ENCODE results near the gene MLIP.

MLIP gene

DNA sequence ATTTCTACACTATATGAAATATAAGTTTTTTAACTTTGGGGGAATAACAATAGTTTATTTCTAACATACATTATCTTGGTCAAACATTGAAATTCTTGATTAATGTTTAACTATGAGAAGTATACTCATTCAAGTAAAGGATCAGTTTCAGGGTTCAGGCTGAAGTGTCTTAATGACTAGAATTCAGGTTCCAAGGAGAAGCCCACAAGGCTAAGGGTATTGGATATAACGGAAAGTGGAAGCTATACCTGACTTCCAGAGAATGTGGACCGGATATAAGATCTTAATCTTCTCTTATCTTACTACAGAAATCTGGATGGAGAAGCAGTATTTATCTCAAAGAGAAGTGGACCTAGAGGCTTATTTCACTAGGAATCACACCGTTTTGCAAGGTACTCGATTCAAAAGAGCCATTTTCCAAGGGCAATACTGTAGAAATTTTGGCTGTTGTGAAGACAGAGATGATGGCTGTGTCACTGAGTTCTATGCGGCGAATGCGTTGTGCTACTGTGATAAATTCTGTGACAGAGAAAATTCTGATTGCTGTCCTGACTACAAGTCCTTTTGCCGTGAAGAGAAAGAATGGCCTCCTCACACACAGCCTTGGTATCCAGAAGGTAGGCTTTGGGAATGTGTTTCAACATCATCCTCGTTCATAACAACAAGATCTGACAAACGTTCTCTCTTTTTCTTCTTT is 197.2 kb downstream of the MLIP start, which contains the start of gene TINAG:
Gene TINAG, plus strand, starts transcription at position 153 of the 697 bp plus-strand sequence. Its CDS starts 110 bp downstream, at position 263.
- no peaks in the 10 kb centered on the region for H3K27me3 ChIP-seq (ENCODE audit: insufficient read depth, low read length)
- no peak within 1 kb of the TSS for H2BK120ac ChIP-seq (ENCODE audit: insufficient read depth, low read length, poor library complexity)
- no peak within 1 kb of the TSS for H3K4ac ChIP-seq (ENCODE audit: low read depth, low read length)
- H3K9ac ChIP-seq (ENCODE audit: low read length), result no peak within 1 kb of the TSS
- peak within 1 kb of the TSS; percentile 28 for H4K8ac ChIP-seq (ENCODE audit: low read depth, low read length)
- no peaks in the 10 kb centered on the region for H3K36me3 ChIP-seq (ENCODE audit: control insufficient read depth in 1 of 2, insufficient read depth in 2 of 2, low read length in 2 of 2)
- H3K18ac ChIP-seq (ENCODE audit: low read length), result no peak within 1 kb of the TSS
- no peak within 1 kb of the TSS for H3K14ac ChIP-seq (ENCODE audit: low read length)
- no peak within 1 kb of the TSS for H3K23ac ChIP-seq (ENCODE audit: low read length)
- no peak within 1 kb of the TSS for H2BK12ac ChIP-seq (ENCODE audit: low read length)
- H4K91ac ChIP-seq (ENCODE audit: low read depth, low read length), result no peak within 1 kb of the TSS
- H3K4me3 ChIP-seq (ENCODE audit: low read depth, low read length), result no peak within 1 kb of the TSS
- DNase-seq, result no peak
- WGBS (ENCODE audit: extremely low coverage, insufficient coverage, insufficient read length), result no CpG with 5 or more reads among the region's 10 CpGs
- H2AFZ ChIP-seq (ENCODE audit: insufficient read depth, low read length, poor library complexity), result no peak within 1 kb of the TSS
- H2AK5ac ChIP-seq (ENCODE audit: low read length), result no peak within 1 kb of the TSS
- no peak within 1 kb of the TSS for H2BK5ac ChIP-seq (ENCODE audit: low read depth, low read length, poor library complexity)
- H3K79me2 ChIP-seq (ENCODE audit: control insufficient read depth, insufficient read depth, low read length, poor library complexity), result no peaks in the 10 kb centered on the region
- no peaks in the 10 kb centered on the region for H3K79me1 ChIP-seq (ENCODE audit: low read length)
- H4K12ac ChIP-seq (ENCODE audit: low read depth, low read length), result no peak within 1 kb of the TSS
- no peak within 1 kb of the TSS for H3K27ac ChIP-seq (ENCODE audit: low read depth, low read length)
- no peak within 1 kb of the TSS for H3K4me2 ChIP-seq (ENCODE audit: low read length)
- H3K4me1 ChIP-seq (ENCODE audit: control insufficient read depth in 1 of 2, insufficient read depth in 2 of 2, low read length in 2 of 2), result no peaks in the 10 kb centered on the region
- H3K9me3 ChIP-seq (ENCODE audit: insufficient read depth, low read depth, low read length), result no peaks in the 10 kb centered on the region

DNA sequence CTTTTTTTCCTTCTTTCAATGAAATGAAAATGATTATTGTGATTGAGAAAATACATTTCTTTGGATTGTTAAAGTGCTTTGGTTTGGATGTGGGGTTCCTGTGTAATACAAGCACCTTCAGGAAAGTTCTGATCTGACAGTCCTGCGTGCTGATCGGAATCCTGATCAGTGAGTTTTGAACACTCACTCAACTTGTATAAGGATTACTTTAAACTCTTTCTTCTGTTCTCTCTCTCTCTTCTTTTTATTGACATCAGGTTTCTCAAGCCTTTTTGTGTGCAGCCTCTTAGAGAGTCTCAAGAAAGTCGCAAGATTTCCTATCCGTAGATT is 197.7 kb downstream of the MLIP start:
- no peak overlapping the region for H2AFZ ChIP-seq (ENCODE audit: insufficient read depth, low read length, poor library complexity)
- H3K9ac ChIP-seq (ENCODE audit: low read length), result no peak overlapping the region
- no peaks in the 10 kb centered on the region for H3K79me2 ChIP-seq (ENCODE audit: control insufficient read depth, insufficient read depth, low read length, poor library complexity)
- no peak overlapping the region for H3K4ac ChIP-seq (ENCODE audit: low read depth, low read length)
- H3K4me2 ChIP-seq (ENCODE audit: low read length), result no peak overlapping the region
- no peak overlapping the region for H3K4me3 ChIP-seq (ENCODE audit: low read depth, low read length)
- no peak overlapping the region for H3K27ac ChIP-seq (ENCODE audit: low read depth, low read length)
- no peak overlapping the region for H3K18ac ChIP-seq (ENCODE audit: low read length)
- no peaks in the 10 kb centered on the region for H3K36me3 ChIP-seq (ENCODE audit: control insufficient read depth in 1 of 2, insufficient read depth in 2 of 2, low read length in 2 of 2)
- H2BK120ac ChIP-seq (ENCODE audit: insufficient read depth, low read length, poor library complexity), result no peak overlapping the region
- H3K27me3 ChIP-seq (ENCODE audit: insufficient read depth, low read length), result no peaks in the 10 kb centered on the region
- no peaks in the 10 kb centered on the region for H3K79me1 ChIP-seq (ENCODE audit: low read length)
- no peak overlapping the region for H2BK12ac ChIP-seq (ENCODE audit: low read length)
- no peak overlapping the region for H4K91ac ChIP-seq (ENCODE audit: low read depth, low read length)
- DNase-seq, result peak in 1 of 2 donors; percentile 1
- H3K23ac ChIP-seq (ENCODE audit: low read length), result no peak overlapping the region
- no peak overlapping the region for H4K8ac ChIP-seq (ENCODE audit: low read depth, low read length)
- WGBS (ENCODE audit: extremely low coverage, insufficient coverage, insufficient read length), result no CpG with 5 or more reads among the region's 4 CpGs
- H3K14ac ChIP-seq (ENCODE audit: low read length), result no peak overlapping the region
- no peaks in the 10 kb centered on the region for H3K4me1 ChIP-seq (ENCODE audit: control insufficient read depth in 1 of 2, insufficient read depth in 2 of 2, low read length in 2 of 2)
- H2BK5ac ChIP-seq (ENCODE audit: low read depth, low read length, poor library complexity), result no peak overlapping the region
- no peaks in the 10 kb centered on the region for H3K9me3 ChIP-seq (ENCODE audit: insufficient read depth, low read depth, low read length)
- H4K12ac ChIP-seq (ENCODE audit: low read depth, low read length), result no peak overlapping the region
- no peak overlapping the region for H2AK5ac ChIP-seq (ENCODE audit: low read length)

DNA sequence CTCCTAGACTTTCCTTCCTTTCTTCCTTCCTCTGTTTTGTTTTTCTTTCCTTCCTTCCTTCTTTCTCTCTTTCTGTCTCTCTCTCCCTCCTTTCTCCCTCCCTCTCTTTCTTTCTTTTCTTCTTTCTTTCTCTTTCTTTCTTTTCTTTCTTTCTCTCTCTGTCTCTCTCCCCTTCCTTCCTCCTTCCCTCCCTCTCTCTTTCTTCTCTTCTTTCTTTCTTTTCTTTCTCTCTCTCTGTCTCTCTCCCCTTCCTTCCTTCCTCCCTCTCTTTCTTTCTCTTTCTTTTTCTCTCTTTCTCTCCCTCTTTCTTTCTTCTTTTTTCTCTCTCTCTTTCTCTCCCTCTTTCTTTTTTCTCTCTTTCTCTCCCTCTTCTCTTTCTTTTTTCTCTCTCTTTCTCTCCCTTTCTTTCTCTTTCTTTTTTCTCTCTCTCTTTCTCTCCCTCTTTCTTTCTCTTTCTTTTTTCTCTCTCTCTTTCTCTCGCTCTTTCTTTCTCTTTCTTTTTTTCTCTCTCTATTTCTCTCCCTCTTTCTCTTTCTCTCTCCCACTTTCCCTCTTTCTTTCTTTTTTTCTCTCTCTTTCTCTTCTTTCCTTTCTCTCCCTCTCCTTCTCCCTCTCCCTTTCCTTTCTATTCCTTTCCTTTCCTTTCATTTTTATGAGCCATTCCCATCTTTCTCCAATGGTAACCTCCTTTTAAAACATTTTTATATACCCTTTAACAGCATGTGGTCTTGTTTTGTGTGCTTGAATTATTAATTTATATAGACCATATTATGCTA is 199.3 kb downstream of the MLIP start:
- Histone ChIP-seq H2AK5ac (ENCODE audit: low read length) (no peak overlapping the region), H3K14ac (ENCODE audit: low read length) (no peak overlapping the region), H3K4me1 (ENCODE audit: control insufficient read depth in 1 of 2, insufficient read depth in 2 of 2, low read length in 2 of 2) (no peaks in the 10 kb centered on the region), H3K4me3 (ENCODE audit: low read depth, low read length) (no peak overlapping the region), H4K12ac (ENCODE audit: low read depth, low read length) (no peak overlapping the region), H2BK120ac (ENCODE audit: insufficient read depth, low read length, poor library complexity) (no peak overlapping the region), H3K79me1 (ENCODE audit: low read length) (no peaks in the 10 kb centered on the region), H4K91ac (ENCODE audit: low read depth, low read length) (no peak overlapping the region), H3K23ac (ENCODE audit: low read length) (no peak overlapping the region), H3K4me2 (ENCODE audit: low read length) (no peak overlapping the region), H2BK5ac (ENCODE audit: low read depth, low read length, poor library complexity) (no peak overlapping the region), H3K9ac (ENCODE audit: low read length) (no peak overlapping the region), H4K8ac (ENCODE audit: low read depth, low read length) (no peak overlapping the region), H3K27me3 (ENCODE audit: insufficient read depth, low read length) (no peaks in the 10 kb centered on the region), H2AFZ (ENCODE audit: insufficient read depth, low read length, poor library complexity) (no peak overlapping the region), H2BK12ac (ENCODE audit: low read length) (no peak overlapping the region), H3K36me3 (ENCODE audit: control insufficient read depth in 1 of 2, insufficient read depth in 2 of 2, low read length in 2 of 2) (no peaks in the 10 kb centered on the region), H3K9me3 (ENCODE audit: insufficient read depth, low read depth, low read length) (no peaks in the 10 kb centered on the region), H3K18ac (ENCODE audit: low read length) (no peak overlapping the region), H3K4ac (ENCODE audit: low read depth, low read length) (no peak overlapping the region), H3K79me2 (ENCODE audit: control insufficient read depth, insufficient read depth, low read length, poor library complexity) (no peaks in the 10 kb centered on the region), H3K27ac (ENCODE audit: low read depth, low read length) (no peak overlapping the region)
- WGBS (ENCODE audit: extremely low coverage, insufficient coverage, insufficient read length), result no CpG with 5 or more reads among the region's 1 CpG
- no peak for DNase-seq

GRCh38 chr6:54315656-54316055 is 204.4 kb downstream of the MLIP start:
- H3K14ac ChIP-seq (ENCODE audit: low read length), result no peak overlapping the region
- no peak overlapping the region for H4K12ac ChIP-seq (ENCODE audit: low read depth, low read length)
- no peaks in the 10 kb centered on the region for H3K36me3 ChIP-seq (ENCODE audit: control insufficient read depth in 1 of 2, insufficient read depth in 2 of 2, low read length in 2 of 2)
- H3K4ac ChIP-seq (ENCODE audit: low read depth, low read length), result no peak overlapping the region
- H4K8ac ChIP-seq (ENCODE audit: low read depth, low read length), result no peak overlapping the region
- no peak overlapping the region for H3K18ac ChIP-seq (ENCODE audit: low read length)
- no peak overlapping the region for H3K9ac ChIP-seq (ENCODE audit: low read length)
- H3K27me3 ChIP-seq (ENCODE audit: insufficient read depth, low read length), result no peaks in the 10 kb centered on the region
- H2AFZ ChIP-seq (ENCODE audit: insufficient read depth, low read length, poor library complexity), result no peak overlapping the region
- H2BK12ac ChIP-seq (ENCODE audit: low read length), result no peak overlapping the region
- no peak overlapping the region for H3K4me2 ChIP-seq (ENCODE audit: low read length)
- H3K23ac ChIP-seq (ENCODE audit: low read length), result no peak overlapping the region
- H3K4me3 ChIP-seq (ENCODE audit: low read depth, low read length), result no peak overlapping the region
- no peak overlapping the region for H2AK5ac ChIP-seq (ENCODE audit: low read length)
- H3K9me3 ChIP-seq (ENCODE audit: insufficient read depth, low read depth, low read length), result no peaks in the 10 kb centered on the region
- H2BK120ac ChIP-seq (ENCODE audit: insufficient read depth, low read length, poor library complexity), result no peak overlapping the region
- no peak overlapping the region for H4K91ac ChIP-seq (ENCODE audit: low read depth, low read length)
- no CpG with 5 or more reads among the region's 4 CpGs for WGBS (ENCODE audit: extremely low coverage, insufficient coverage, insufficient read length)
- no peaks in the 10 kb centered on the region for H3K4me1 ChIP-seq (ENCODE audit: control insufficient read depth in 1 of 2, insufficient read depth in 2 of 2, low read length in 2 of 2)
- no peak for DNase-seq
- no peaks in the 10 kb centered on the region for H3K79me2 ChIP-seq (ENCODE audit: control insufficient read depth, insufficient read depth, low read length, poor library complexity)
- H3K79me1 ChIP-seq (ENCODE audit: low read length), result no peaks in the 10 kb centered on the region
- no peak overlapping the region for H3K27ac ChIP-seq (ENCODE audit: low read depth, low read length)
- no peak overlapping the region for H2BK5ac ChIP-seq (ENCODE audit: low read depth, low read length, poor library complexity)
